T-helper 9 cell (primary cell): ENCODE measurements around the gene SORBS2.
"Not testable (repeated sequence)": the region's sequence is repeated elsewhere in the genome, so short reads cannot be mapped to it uniquely, and the experiment has no call there.

ENCODE experiments used
- DNase-seq: peaks from one replicate; pipeline ENCODE4 v3.0.0-alpha.2; 2020

Gene SORBS2

DNA sequence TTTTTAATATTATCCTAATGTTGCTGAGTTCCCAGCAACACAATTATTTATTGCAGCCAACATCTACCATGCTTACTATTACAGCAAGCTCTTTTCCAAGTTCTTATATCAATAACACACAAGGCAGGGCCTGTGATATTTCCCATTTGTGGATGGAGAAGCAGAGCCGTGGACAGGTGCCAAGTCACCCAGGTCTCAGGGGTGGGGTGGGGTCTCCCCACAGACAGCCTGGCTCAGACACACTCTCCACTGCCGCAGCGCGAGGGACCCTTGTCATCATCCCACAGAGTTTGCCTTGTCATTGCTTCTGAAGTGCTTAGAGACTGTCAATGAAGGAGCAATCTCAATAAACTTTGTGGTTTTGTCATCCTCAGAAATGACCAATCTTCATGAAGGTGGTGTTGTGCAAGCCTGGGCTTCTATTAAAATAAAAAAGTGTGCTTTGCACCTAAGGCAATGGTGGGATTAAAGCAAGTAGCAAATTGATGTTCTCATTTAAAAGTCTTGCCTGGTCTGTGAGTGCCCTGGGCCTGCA, 76.1 kb downstream of the SORBS2 start:
- DNase-seq: no peak

DNA sequence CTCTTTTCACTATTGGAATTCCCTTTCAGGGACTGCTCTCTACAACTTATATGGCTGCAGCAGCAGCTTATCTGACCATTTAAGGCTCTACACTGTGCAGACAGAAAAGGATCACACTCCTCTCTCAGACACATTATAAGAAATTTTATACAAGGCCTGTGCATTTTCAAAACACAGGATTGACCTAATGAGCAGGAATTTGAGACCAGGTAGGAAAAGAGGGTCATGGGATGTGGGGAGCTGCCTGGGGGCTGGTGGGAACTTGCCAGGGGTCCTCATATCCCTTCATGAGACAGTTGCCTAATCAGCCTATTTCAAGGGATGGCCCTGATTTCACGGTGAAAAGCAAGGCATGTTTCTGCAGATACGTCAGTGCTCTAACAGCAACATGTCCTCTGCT, 77.1 kb downstream of the SORBS2 start:
- no peak for DNase-seq

DNA sequence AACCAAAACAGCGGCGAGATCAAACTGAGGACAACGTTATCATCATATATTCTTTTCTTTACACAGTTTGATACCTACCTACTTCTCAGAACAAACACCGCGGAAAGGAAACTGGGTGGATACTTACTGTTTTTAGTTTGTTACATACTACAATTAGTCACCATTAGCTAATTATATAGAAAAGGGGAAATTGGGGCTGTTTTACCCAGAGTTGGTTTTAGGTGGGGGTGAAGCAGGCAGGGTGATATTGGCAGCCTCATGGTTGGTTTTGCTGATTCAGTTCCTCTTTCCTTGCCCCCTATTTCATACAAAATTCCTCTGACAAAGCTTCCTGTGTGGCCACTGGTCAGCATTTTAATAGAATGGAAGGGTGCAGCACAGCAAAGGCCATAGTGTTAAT, 77.8 kb downstream of the SORBS2 start:
- no peak for DNase-seq

DNA sequence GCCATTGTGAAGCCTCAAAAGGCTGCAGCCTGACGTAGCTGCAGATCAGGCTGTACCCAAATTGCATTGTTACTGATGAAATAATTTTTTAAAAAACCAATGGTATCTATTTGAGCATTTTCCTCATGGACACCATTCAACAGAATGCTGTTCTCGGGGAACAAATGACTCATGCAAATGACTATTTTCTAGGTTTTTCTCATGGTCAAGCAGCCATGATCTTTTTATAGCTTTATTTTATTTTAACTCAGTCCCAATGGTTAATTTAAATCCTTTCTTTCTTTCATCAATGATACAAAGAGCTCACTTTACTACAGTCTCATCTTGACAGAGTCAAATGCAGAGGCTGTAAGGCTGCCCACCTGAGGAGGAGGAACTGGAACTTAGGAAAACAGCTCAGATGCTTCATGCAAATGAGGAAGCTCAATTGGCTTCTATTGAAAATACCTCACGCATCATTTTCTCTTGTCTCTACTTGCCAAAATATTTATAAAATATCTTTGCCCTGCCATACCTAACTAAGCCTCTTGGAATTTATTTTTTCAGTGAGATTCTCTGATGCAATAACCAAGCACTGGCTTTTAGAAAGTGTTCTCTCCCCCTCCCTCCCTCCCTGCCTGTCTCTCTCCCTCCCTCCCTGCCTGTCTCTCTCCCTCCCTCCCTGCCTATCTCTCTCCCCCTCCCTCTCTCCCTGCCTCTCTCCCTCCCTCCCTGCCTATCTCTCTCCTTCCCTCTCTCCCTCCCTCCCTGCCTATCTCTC, 81.0 kb downstream of the SORBS2 start:
- DNase-seq: no peak

DNA sequence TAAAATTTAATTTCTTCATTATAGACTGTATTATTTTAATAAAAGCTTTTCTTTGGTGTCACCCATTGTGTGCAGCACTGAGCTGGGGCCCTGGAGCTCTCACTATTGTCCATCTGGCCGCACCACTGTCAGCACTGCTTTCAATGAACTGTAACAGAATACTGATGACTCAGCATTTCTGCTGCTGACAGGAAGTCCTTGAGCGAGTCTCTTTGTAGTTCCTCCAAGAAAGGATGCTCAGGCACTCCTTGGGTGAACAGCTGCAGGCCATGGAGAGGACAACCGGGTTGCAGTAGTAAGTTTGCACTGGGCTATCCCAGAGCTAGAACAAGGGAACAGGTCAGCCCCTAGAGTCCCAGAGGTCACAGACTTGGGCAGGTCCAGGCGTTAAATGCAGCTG, 81.6 kb downstream of the SORBS2 start:
- DNase-seq: no peak

DNA sequence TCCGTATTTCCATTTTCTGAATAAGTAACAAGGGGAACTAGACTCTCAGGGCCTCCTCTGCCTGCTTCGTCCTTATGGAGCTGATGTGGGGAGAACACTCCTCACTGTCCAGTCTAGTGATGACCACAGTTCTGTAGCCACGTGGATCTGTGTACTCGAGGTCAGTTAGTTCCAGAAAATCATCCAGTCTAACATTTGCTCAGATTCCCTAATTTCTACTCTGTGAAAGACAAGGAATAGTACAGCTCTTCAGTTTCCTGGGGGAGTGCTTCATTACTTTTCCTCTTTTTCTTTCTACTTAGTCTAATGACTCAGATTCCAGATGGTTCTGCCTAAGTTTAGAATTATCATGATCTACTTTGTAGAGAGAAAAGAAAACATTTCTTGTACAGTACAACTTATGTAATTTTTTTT, 82.6 kb downstream of the SORBS2 start:
- no peak for DNase-seq

DNA sequence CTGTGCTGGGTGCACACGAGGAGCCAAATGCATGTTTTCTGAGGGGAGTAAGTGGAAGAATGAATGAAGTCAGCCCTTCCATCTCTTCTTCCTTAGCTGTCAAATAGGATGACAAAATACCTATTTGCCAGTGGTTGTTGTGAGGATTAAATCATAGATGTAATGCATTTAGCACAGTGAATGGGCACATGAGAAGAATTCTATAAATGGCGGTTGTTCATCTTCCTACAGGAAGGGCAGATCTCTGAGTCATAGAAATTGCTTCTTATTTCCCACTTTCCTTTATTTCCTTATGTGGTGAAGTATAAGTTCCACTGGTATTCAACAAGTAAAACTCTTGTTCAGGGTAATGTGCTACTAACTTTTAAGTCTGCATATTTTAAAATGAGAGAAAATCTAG, 83.1 kb downstream of the SORBS2 start:
- no peak for DNase-seq

DNA sequence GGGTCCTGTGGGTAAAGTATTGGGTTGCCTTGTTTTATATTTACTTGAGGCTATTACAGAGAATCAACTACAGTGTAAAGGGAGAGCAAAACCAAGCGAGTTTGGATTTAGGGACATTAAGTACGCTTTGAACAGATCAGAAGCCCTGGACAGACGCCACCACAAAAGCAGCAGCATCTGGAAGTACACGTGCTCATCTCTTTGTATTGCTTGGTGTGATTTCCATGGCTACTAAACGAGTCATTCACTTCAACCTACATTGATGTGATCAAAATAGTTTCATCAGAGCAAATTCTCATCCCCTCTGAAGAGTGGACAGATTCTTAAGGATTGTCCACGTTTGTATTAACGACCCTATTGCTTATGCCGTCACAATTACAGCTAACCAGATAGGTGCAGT, 85.1 kb downstream of the SORBS2 start:
- no peak for DNase-seq

DNA sequence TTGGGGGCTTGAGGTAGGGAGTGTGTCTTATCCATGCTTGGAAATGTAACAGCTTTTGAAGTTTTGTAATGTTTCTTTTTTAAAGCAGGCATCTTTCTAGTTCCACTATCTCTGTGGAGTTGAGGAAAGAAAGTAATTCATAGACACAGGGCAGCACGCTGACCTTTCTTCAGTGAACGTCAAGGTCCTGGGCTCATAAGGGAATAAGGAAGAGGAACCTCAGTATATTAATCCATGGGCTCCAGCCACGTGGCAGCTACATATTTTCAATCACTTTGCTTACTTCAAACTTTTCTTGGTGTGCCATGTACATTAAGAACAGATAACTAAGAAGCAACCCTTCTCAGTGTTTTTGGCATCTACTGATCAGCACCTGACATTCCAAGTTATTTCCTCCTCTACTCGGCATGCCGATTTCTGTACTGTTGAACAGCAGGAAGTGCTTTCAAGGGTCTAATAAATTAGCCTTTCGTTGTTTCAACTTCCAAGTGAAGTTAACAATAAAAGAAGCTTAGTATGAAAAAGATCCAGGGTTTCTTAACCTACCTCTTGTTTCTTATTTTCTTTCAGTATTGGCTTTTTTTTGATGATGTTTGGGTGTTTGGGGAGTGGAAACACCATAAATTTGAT, 88.2 kb downstream of the SORBS2 start:
- DNase-seq: no peak

DNA sequence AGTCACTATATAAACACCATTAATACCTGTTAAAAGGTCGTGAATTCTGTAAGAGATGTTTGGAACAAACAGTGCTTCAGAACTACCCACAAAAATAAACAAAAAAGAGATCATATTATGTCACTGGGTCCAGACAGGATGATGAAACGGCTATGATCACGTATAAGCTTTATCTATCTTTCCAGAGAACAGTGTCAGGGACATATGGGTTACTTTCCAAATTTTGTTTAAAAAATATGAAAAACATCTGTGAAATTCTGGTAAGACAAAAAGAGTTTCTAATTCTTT, 90.0 kb downstream of the SORBS2 start:
- DNase-seq: no peak

DNA sequence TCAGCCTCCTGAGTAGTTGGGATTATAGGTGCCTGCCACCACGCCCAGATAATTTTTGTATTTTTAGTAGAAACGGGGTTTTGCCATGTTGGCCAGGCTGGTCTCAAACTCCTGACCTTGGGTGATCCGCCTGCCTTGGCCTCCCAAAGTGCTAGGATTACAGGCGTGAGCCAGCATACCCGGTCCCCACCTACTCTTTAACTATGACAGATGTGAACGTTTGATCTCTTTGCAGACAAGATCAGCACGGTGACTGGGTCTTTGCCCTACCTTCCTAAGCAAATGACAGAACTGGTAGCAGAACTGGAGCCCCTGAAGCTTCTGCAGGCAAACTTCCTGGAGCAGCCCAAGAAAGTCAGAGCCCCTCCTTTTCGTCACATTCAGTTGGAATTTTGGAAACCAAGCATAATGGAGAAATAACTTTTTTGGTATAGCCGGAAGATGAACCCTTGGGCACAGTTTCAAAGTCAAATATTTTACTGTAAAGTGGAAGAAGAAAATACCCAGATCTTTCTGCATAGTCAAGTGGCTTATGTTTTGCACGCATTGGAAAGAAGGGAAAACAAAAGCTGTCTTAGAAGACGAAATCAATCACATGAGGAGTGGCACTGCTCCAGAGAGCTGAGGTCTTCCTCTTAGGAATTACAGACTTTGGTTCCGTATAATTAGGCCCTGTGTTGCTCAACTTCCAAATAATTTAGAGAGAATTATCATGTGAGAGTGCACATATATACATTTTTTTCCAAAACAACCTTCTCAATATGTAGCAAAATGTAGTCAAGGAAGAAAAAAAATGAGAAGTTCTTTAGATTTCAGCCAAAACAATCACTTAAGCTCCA, 90.6 kb downstream of the SORBS2 start:
- DNase-seq: no peak

DNA sequence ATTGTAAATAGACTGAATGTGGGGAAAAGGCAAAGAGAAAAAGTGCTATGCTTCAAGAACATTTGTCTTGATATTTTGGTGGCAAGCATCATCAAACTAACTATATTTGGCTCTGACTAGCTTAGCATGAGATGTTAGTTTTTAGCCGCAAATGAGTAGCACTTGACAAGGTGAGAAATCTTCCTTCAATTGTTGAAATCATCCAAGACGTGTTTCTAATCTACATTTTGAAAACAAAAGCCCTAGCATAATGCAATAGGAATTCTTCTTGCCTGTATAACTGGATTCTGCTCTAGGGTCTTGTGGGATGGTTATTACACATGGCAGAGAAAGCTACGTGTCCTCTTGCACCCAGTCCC, 92.5 kb downstream of the SORBS2 start:
- no peak for DNase-seq

DNA sequence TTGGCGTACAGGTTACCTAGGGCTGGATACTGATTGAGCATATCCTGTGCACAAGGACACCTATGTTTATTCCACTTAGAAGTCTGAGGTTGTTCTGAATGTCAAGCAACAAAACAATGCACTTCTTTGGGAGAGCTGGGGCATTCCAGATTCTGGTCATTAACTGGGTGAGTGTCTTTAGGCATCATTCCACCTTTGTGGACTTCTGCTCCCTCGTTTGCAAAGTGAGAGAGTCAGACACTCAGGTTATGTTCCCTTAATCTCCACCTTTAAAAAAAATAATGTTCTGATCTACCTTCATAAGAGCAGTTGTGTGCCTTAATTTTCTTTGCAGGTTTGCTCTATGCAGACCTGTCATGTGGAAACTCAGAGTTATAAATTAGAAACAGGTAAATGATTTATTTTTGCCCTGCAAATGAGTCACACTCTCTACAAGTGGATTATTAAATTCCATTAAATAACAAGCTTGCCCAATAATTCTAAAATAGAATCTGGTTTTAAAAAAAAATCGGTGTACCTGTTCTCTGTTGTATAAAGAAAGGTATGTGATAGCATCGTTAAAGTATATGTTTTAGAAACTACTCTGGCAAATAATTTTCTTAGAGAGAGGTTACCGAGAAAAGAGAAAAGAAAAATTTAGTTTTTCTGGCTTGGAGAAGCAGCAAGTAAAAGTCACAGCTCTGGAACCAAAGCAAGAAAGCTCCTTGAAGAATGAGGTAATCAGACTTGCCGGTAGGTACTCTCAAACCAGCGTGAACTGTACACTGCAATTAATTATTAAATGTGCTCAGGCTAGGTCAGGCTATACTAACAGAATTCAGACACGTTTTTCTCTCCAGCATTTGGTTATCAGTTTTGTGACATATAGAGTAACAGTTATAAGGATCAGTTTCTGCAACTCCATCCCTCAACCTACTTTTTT, 93.2 kb downstream of the SORBS2 start:
- no peak for DNase-seq

DNA sequence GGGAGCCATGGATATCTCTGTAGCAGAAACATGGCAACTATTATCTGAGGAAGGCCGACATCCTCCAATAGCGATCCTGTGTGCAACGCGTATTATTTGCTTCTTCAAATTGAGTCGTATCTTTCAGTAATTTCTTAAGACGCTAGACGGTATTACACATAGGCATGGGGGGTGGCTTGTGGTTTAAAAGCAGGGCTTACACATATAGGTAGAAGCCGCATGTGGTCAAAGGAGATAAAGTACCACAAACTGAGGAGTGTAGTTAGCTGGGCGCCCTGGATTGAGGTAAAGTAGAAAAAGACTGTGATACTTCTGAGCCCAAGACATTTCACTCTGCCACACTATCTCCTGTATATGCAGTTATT, 94.6 kb downstream of the SORBS2 start:
- no peak for DNase-seq

DNA sequence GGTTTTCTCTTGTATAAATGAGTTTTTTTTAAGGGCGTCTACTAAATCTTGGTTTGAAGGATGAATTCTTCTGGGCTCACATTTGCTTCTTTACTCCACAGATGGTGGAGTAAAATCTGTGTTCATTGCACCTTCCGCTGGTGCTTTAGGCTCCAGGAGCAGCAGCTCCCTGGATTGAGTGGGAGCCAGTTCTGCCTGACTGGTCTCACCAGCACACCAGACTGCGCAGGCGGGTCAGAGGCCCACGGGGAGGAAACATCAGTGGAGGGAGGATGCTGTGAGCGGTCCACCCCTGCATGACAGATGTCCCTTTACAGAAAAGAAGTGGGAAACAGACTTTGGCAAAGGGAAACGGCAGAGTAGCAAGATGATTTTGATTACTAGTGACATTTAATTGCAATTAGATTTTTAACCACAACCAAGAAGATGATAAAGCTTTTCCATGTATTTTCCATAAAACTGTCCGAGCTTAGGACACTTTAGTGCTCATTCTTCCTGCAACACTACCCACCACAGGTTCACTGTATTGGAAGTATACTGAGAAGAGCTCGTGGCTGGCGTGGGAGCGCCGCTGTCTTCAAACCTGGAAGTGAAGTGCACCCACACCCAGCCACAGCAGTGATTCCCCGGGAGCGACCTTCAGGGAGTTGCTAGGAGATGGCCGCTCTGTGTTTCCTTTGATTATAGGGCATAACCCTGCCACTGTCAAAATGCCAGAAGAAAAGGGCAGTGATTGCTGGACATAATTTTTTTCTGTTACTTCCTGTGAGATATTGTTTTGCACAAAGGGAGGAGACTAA, 95.2 kb downstream of the SORBS2 start:
- no peak for DNase-seq

DNA sequence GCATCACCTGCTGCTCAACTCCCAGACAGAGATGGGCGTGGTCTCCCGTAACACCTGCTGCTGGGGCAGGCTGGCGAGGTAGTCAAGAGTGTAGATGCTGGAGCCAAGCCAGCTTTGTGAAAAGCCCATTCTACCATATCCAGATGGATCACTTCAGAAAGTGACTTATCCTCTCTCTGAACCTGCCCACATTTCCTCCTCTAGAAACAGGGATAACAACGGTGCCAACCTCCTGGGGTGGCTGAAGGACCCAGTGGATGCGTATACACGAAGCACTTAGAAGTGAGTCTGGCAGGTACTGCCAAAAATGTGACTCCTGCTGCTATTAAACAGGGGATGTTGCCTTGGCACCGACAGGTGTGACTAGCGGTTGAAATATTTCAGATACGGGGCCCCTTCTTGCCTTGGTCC, 95.8 kb downstream of the SORBS2 start:
- no peak for DNase-seq

DNA sequence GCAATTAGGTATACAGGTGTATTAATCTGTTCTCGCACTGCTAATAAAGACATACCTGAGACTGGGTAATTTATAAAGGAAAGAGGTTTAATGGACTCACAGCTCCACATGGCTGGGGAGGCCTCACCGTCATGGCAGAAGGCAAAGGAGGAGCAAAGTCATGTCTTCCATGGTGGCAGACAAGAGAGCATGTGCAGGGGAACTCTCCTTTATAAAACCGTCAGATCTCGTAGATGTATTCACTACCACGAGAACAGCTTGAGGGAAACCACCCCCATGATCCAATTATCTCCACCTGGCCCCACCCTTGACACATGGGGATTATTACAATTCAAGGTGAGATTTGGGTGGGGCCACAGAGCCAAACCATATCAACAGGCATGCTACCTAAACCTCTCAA, 97.5 kb downstream of the SORBS2 start:
- DNase-seq: not testable (repeated sequence)

DNA sequence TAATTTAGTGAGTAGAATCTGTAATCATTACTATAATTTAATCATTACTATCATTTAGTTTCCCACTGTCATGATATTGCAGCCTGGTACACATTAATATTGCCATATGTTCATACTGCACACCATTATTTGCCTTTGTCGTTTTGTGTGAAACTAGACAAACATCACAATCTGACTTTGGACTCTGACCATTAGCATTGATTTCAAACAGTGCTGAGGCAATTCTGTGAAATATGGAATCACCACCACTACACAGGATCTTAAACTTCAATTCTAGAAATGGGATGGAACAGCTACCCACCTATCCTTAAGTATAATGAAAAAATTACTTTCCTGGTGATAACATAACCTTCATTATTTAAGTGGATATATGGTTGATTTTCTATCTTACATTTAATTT, 98.3 kb downstream of the SORBS2 start:
- no peak for DNase-seq

DNA sequence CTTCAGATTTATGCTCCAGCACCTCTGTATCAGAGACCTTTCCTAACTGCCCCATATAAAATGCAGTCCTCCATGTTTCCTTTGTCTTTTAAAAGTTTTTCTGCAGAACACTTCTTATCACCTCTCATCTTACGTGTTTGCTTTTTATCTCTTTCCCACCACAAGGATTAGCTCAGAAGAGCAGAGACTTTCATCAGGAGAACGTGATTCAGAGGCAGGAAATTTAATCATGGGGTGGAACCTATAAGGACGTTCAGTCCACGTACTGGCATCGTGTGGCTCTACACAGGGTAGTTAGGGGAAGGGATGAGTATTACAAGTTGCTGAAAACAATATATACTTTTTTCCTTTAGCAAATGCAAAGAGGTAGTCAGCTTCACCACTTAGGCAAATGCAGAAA, 98.7 kb downstream of the SORBS2 start:
- DNase-seq: no peak

DNA sequence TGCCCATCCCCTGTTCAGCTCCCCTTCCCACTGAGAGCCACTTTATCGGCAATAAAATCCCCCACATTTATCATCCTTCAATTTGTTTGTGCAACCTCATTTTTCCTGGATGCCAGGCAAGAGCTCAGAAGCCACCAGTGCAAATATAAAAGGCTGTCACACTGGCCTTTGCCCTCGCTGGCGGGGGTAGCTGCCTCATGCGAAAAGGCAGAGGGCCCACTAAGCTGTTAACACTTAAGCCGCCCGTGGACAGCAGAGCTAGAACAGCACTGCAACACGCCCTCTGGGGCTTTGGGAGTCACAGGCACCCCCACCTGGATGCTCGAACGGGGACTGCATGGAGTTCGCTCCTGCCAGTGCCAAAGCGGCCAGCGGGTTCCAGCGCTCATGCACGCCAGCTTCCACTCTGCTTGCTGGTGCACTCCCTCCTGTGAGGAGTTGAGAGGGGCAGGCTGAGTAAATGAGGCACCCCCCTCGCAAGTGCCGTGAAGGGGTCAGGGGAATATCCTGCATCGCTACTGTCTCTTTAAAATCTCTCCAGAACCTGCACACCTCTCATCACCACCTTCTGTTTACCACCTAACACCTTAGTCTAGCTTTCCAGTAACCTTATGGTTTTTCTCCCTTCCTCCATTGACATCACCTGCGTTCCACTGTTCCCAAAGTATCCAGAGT, 99.5 kb downstream of the SORBS2 start:
- DNase-seq: no peak

DNA sequence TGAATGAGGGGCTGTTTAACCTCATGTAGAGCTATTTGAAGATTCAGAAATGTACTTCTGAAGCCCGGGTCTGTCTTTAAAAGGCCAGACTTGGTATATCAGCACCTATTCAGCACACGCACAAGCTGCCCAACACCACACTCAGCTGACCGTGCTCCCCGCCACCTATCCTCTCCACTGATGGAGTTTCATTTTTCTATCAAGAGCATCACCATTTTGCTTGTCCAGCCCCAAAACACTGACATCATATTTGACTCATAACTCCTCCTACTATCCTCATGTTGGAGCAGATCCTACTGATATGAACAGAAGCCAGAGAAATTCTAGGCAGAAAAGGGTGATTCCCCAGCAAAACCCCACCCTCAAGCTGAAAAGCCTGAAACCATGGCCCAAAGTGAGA, 100.3 kb downstream of the SORBS2 start:
- no peak for DNase-seq
